Sciatic nerve (tissue), 2 donors: ENCODE data around the gene HPSE. TPM values are rescaled to one million over a fixed set of nuclear protein-coding genes. Genes with fewer than 3 reads are reported as not detected.
"Not testable (repeated sequence)": the region's sequence is repeated elsewhere in the genome, so short reads cannot be mapped to it uniquely, and the experiment has no call there.

Source experiments
- ATAC-seq: fragments of 200-7000 bp; cut with Tn5 transposase; one replicate; pipeline ENCODE4 v1.9.1; 2020; ENCODE audit warnings: mild to moderate bottlenecking, moderate library complexity
- DNase-seq: peaks from one replicate; pipeline ENCODE4 v3.0.0-alpha.2; 2020; ENCODE audit warnings: low spot score
- intact Hi-C: fragments of 100-400 bp; cut with DNase I; formaldehyde crosslinking; loops from one replicate; pipeline ENCODE4 v1.14.2; 2022
- total RNA-seq: library from RNA; stranded (reverse); fragmentation: NEBNext Ultra II Directional; extraction: Animal tissue kit (Norgen Biotek cat#: 25700); gene quantifications from one replicate; pipeline ENCODE4 v1.2.1, GENCODE V29; 2021
- donor health status: DM: no; HTN: no; CAD: no.
- donor health status: DM: no; HTN: no; CAD: no.

The HPSE gene
- total RNA-seq, 1 donor from 2014 or later, result 4.1 TPM

DNA sequence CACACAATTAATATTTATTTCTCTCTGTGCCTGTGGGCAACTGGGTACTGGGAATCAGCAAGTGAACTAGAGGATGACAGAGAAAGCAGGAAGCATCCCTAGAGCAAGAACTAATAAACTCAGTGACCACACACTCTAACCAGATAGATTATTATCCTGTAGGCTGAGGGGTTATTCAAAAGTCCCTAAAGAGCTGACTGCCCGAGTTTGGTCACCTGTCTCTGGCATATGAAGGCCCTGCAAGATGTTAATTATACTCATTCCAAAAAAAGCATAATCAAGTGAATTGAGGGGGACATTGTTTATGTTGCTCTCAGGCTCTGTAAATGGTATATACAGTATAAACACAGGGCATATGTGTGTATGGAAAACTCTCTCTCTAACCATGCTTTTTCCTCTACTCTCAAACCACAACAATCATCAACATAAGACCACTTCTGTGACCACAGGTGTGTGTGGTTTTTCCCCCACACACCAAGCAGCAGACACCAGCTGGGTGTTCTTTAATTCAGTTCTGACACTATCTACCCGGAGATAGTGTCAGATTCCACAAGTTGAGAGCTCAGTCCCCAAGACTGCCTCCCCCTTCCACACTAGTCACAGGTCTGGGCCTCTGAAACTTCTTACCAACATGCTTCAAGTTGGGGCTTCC is 6.2 kb upstream of the HPSE start:
- no peak for DNase-seq
- intact Hi-C loops, result no loop called here
- no peak for ATAC-seq

DNA sequence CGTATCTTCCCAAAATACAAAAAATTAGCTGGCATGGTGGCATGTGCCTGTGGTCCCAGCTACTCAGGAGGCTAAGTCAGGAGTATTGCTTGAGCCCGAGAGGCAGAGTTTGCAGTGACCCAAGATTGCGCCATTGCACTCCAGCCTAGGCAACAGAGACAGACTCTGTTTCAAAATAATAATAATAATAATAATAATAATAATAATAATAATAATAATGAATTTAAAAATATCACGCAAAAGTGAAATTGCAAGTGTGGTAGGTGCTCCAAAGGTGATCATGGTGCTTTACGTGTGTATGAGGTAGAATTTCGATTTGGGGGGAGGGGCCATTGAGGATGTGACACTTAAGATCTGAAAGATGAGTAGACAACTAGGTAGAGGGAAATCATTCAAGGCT is 4.9 kb upstream of the HPSE start:
- DNase-seq (no peak), ATAC-seq (no peak)
- intact Hi-C loops, result no loop called here

DNA sequence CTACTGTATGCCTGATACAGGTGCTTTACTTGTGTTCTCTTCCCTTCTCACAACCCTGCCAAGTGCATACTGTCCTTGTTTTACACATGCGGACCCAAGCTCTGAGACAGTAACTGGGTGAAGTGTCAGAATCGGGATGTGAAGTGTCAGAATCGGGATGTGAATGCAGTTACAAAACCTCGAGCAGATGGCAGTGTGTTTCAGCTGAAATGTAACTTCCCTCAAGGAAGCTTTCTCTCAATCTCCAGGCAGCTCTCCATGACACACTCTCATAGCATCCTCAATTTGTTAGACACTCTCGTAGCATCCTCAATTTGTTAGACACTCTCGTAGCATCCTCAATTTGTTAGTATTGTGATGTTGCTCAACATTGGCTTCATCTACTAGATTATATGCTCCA is 1.1 kb upstream of the HPSE start:
- DNase-seq, result no peak
- intact Hi-C loops, result no loop called here
- ATAC-seq, result no peak

DNA sequence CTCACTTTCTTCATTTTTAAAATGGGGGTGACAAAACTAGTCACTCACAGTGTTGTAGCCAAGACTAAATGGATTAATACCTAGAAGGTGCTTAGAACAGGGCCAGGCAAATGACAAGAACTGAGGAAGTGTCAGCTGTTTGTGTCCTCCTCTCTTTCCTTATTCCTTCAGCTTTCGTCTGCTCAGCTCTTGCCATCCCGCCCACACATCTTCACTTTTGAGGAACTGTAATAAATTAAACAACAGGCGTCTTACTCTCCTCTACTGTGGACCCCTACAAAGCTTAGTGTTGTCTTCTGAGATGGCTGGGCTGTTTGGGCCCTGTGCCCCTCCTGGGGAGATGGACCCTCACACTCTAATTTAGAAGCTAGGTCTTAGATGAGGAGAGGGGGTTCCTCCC is 2.7 kb downstream of the HPSE start:
- ATAC-seq (no peak), DNase-seq (no peak)
- intact Hi-C loops, result no loop called here

DNA sequence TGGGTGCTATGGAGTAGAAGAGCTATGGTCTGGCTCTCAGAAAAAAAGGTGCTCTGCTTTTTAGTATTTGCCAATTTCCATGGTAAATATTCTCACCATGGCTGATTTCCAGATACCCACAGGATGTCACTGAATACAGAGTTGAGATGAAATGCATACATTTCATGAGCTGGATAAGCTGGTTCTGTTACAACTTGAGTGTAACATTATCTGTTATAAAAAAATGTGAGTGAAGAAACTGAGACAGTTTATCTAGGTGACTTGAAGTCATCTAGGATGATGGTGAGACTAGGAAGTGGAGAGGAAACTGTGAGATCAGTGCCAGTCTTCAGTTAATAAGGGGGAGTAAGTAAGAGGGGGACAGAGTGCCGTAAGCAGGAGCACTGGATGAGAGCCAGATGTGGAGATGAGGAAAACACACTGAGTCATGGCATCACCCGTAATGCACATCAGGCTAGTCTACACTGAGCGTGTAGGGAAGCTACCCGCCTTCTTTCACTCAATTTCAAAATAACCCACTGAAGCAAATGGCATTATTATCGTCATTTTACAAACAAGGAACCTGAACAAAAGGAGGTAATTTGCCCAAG is 5.0 kb downstream of the HPSE start:
- intact Hi-C loops, result loop anchor here (5.0 kb wide), 1 partner anchor 1412 kb away; no protein-coding TSS in a partner anchor
- no peak for ATAC-seq

DNA sequence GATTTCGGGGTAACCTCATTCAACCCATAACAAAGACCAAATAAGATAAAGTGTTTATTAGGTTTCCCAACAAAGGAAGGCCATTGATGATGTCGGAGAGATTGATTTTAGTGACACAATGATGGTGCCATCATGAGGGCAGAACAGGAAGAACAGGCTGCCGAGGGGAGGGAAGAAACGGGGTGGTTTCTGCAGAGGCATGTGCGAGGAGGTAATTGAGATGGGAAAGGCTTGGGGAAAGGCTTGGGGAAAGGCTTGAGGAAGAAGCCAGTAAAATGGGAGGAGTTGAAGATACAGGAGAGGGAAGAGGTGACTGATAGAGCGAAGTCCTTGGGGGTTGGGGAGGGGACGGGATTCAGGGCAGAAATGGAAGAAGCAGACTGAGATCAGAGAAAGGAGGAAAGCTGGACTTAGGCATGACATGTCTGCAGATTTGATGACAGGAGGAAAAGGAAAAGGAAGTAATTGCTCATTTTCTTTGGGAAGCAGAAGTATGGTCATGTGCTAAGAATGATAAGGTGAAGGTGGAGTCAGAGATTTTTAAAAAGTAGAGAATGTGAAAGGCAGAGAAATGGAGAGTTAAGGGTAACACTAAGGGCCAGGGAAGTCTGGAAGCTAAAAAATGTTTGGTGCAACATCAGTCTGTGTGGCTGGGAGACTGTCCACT is 6.0 kb downstream of the HPSE start:
- DNase-seq (no peak), ATAC-seq (no peak)
- intact Hi-C loops, result loop anchor here (5.0 kb wide), 1 partner anchor 1411 kb away; no protein-coding TSS in a partner anchor

More for the DNA sequence above, 5.0 kb downstream of the HPSE start:
- no peak for DNase-seq

DNA sequence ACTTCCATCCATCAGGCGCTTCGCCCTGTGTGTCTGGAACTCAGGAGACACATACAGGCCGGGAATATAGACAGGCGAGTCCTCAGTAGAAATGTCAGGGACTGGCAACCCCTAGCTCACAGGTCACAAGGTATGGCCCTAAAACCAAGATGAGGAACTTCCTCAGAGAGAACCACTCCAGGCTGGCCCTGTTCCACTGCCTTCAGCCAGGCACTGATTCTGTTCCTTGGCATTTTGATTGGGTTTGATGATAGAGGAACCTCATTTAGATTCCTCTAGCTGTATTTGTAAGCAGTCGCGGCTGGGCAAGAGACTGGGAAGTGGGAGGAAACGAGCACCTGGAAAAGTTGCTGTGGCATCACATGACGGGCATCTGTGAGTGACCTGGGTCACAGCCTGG is 8.1 kb downstream of the HPSE start:
- no peak for ATAC-seq
- DNase-seq, result no peak
- intact Hi-C loops, result loop anchor here (5.0 kb wide), 1 partner anchor 1409 kb away; no protein-coding TSS in a partner anchor

DNA sequence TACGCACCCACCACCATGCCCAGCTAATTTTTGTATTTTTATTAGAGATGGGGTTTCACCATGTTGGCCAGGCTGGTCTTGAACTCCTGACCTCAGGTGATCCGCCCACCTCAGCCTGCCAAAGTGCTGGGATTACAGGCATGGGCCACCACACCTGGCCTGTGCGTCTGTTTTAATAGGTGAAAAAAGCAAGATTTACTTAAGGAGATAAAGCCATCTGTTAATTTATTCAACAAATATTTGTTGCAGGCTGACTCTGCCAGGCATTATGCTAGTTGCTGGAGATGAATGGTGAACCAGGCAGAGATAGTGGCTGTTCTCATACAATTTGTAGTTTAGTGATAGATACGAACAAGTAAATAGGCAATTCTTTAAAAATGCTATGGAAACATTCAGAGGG is 9.3 kb downstream of the HPSE start:
- not testable (repeated sequence) for DNase-seq, ATAC-seq
- intact Hi-C loops, result loop anchor here (5.0 kb wide), 1 partner anchor 1408 kb away; no protein-coding TSS in a partner anchor

DNA sequence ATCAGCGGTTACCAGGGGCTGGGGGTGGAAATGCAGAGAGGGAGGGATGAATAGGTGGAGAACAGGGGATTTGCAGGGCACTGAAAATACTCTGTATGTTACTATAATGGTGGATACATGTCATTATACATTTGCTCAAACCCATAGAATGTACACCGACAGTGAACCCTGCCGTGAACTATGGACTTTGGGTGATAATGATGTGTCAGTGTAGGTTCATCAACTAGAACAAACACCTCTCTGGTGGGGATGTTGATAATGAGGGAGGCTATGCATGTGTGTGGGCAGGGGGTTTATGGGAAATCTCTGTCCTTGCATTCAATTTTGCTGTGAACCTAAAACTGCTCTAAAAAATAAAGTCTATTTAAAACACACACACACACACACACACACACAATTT is 11.5 kb downstream of the HPSE start:
- DNase-seq (no peak), ATAC-seq (no peak)
- intact Hi-C loops, result no loop called here

DNA sequence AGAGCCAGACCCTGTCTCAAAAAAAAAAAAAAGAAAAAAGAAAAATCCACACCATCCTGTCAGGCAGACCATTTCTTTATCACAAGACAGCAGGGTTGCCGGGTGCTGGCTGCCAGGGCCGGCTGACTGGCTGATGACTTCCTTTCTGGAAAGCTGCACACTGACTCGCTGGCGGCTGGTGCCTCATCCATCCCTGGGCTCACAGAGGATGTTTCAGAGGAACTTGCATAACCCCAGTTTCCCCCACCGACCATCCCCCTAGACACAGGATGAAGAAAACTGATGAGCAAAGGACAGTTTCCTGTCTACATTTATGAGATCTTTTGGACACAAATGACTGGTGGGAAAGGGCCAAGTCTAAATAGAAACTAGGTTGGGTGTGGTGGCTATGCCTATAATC is 14.1 kb downstream of the HPSE start:
- intact Hi-C loops, result no loop called here
- DNase-seq, result peak; percentile 66
- peak; percentile 85 for ATAC-seq

DNA sequence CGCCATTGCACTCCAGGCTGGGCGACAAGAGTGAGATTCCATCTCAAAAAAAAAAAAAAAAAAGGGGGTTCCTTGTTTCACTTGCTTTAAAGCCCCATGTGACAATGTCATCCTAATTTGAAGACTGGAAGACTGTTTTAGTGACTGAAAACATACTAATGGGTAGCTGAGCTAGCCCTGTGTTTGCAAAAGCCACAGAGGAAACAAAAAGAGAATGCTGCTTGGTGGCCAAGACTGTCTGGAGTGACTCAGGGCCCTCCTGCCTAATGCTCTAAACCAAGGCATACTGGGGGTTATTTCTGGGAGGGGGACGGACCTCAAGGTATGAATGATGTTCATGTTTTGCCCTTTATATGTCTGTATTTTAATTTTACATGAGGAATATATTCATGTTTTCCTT is 16.0 kb downstream of the HPSE start:
- DNase-seq, result no peak
- ATAC-seq, result no peak
- intact Hi-C loops, result no loop called here

DNA sequence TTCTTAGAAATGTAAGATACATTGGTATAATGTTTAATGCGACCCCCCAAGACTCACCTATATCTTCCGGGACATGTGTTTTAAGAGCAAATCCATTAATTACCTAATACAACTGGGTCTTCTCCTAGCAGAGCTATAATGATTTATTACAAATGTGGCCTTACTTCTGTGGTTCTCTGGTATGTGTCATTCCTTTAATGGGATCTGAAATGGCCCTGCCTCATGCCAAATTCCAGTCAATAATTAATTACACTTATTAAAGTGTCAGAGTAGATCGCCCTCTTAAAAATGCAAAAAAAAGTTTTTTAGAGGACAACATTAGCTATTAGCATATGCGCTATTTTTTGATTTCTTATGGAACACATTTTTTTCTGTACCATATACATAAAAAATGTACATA is 17.0 kb downstream of the HPSE start:
- DNase-seq (no peak), ATAC-seq (no peak)
- intact Hi-C loops, result no loop called here

DNA sequence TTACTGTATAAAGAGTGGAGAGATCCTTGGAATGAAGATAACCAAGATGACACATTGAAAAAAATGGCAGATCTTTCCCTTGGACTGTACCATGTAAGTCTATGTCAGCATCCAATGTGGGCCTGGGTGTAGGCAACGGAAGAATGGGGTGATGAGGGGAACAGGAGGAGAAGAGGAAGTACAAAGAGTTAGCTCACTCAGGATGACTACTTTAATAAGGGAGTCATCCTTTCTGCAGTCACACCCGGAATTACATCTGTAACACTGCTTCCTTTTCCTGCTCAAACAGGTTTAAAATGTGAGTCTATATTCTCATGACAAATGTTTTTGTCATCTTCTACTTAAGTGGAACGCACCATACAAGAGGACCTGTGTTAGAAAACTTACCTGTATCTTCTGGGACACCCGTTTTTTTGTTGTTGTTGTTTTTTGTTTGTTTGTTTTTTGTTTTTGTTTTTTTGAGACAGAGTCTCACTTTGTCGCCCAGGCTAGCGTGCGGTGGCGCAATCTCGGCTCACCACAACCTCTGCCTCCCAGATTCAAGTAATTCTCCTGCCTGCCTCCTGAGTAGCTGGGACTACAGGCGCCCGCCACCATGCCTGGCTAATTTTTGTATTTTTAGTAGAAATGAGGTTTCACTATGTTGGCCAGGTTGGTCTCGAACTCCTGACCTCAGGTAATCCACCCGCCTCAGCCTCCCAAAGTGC is 18.0 kb downstream of the HPSE start:
- no peak for DNase-seq
- ATAC-seq, result no peak
- intact Hi-C loops, result no loop called here

DNA sequence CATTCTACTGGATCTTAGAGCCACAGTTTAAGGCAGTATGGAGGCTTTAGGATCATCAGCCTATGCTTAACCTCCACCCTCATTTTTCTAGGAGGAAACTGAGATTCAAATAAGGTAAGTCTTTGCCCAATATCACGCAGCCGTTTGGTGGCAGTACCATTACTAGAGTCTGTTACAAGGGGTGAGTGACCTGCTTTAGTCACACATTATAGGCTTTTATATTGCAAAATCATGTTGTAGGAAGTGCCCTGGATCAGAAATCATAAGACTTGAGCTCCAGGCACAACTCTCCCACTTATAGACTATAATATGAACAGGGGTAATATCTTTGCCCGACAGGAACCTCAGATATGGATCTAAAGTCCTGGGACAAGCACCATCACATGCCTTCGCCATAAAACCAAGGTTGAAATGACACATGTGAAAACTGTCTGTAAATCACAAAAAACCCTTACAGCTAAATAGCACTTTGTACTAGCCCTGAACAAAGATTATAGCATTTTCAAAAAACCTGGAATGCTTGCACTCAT is 19.2 kb downstream of the HPSE start:
- intact Hi-C loops, result no loop called here
- DNase-seq (no peak), ATAC-seq (no peak)

DNA sequence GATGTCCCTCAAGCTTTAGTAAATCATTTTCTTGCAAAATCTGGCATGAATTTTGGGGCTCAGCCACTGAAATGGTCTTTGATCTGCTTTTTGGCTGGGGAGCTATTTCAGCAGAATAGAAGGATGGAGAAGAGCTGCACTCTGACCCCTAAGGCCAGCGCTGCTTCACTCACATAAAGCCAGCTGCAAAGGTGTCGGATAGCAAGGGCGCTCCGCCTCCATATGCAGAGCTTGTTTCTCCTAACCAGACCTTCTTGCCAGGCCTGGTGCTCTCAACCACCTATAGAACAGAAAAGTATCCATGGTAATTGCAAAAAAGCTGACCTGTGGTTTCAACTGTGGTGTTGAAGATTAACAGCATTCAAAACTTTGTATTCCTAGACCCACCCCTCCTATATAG is 26.0 kb downstream of the HPSE start:
- no peak for ATAC-seq
- DNase-seq, result no peak
- intact Hi-C loops, result no loop called here

DNA sequence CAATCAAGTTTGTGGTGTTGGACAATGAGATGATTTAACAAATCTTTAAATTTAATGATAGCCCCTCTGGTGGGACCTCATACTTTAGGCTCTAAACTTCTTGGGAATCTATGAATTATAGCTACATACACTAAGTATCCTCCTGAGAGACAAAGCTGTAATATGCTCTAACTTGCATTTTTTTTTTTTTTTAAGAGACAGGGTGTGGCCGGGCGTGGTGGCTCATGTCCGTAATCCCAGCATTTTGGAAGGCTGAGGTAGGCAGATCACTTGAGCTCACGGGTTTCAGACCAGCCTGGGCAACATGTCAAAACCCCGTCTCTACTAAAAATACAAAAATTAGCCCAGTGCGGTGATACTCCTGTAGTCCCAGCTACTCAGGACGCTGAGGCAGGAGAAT is 26.7 kb downstream of the HPSE start:
- no peak for ATAC-seq
- intact Hi-C loops, result no loop called here
- DNase-seq, result no peak

DNA sequence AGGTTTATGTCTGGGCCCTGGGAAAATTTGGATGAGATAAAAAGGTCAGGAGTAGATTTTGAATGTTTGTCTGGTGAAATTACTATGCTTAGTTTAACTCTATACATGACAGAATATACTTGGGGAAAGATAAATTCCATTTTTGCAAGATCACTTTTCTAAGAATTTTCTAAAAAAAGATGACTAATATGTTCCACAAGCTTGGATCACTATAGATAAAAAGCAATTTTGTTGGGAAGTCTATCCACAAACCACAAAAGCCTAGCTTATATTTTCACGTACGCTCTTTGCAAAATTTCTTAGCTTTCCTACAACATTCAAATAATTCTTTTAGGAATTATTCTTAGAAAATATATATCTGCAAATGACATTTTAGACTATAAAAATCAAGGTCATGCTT is 29.5 kb downstream of the HPSE start:
- DNase-seq (no peak), ATAC-seq (no peak)
- intact Hi-C loops, result no loop called here

DNA sequence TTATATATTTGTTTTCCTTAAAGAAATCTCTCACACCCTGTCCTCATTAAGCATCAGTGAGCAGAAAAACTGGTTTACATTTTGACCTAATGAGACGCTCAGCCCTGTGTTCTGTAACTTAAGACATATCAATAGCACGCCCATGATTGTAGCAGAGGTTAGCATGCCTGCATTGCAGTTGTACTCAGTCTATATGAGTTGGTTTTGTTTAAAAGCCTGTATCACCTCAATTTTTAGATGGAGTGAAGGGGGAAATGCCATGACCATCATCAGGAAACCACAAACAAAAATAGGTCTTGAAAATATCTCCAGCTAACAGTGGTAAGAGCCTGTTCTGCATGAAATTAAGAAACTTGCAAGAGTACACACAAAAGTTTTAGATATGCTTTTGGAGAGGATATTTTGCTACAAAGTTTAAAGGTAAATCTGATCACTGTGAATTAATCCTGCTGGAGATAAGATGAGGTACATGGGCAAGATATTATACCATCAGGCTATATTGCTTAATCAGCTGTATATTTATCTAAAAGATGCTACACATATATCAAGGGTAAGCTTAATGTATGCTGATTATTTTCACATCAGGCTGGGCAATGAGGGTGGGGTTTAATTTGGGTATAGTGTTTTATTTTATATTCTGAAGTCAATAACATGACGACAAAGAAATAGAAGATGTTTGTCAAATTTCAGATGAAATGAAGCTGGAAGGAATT is 36.9 kb downstream of the HPSE start:
- ATAC-seq, result no peak
- intact Hi-C loops, result no loop called here
- no peak for DNase-seq
